ENCODE data around the gene TRA2A.
A peak's percentile ranks its signal among the peaks of the same experiment; 100 is the strongest.
"Not testable (repeated sequence)": the region's sequence is repeated elsewhere in the genome, so short reads cannot be mapped to it uniquely, and the experiment has no call there.

TRA2A gene

GRCh38 chr7:23531794-23532489 is at the start of gene TRA2A:
TRA2A (minus strand) TSS chr7:23531981; CDS start chr7:23531824, 157 bp downstream.
- DNase-seq: peak; percentile 98

- DNase-seq: peak; percentile 86
Observed at GRCh38 chr7:23570592-23571200, 38.9 kb upstream of the TRA2A start.

DNA sequence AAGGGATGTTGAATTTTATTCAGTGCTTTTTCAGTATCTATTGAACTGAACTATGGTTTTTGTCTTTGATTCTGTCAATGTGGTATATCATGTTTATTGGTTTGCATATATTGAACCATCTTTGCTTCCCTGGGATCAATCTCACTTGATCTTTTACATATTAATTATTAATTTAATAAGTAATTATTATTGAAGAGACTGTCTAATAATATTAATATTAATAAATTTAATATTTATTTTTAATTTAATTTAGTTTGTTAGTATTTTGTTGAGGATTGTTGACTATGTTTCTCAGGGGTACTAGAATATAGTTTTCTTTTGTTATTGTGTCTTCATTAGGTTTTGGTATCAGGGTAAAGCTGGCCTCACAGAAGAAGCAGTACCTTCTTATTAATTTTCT is 26.5 kb upstream of the TRA2A start:
- DNase-seq: no peak

DNA sequence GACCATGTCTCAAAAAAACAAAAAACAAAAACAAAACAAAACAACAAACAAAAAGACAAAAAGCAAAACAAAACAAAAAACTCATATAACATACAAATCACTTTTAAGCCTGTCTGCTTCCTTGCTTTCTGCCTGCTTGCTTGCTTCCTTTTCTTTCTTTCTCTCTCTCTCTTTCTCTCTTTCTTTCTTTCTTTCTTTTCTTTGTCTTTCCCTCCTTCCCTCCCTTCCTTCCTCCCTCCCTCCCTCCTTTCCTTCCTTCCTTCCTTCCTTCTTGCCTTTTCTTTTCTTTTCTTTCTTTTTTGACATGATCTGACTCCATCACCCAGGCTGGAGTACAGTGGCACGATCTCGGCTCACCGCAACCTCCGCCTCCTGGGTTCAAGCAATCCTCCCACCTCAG is 15.9 kb upstream of the TRA2A start:
- DNase-seq: no peak

- peak; percentile 95 for DNase-seq
Observed at GRCh38 chr7:23546897-23547572, 15.3 kb upstream of the TRA2A start.

GRCh38 chr7:23545493-23545892 is 13.7 kb upstream of the TRA2A start:
- no peak for DNase-seq

DNA sequence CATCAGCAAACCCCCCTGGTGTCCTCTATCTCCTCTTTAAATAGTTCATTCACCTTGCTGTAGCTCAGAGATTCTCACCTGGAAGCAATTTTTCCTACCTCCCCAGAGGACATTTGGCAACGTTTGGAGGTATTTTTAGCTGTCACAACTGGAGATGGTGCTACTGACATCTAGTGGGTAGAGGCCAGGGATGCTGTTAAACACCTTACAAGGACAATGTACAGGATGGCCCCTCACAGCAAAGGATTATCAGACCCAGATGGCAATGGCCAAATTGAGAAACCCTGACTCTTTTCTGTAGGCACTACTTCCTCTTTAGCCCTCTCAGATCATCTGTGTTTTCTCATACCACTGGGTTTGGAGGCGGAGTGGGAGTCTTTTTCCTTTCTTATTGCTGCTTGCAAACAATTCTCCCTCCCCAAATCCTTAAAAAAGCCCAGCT is 13.2 kb upstream of the TRA2A start:
- DNase-seq: peak; percentile 70

DNA sequence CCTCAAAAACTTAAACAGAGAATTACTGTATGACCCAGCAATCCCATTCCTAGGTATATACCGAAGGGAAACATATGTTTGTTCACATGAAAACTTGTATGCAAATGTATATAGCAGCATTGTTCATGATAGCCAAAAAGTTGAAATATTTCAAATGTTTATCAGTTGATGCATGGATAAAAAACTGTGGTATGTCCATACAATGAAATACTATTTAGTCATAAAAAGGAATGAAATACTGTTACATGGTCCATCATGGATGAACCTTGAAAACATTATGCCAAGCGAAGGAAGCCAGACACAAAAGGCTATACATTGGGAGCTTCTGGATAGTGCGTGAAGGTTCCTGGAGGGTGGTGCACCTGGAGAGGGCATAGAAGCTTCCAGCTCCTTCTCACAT is 11.0 kb upstream of the TRA2A start:
- DNase-seq: no peak

- DNase-seq: no peak
Observed at GRCh38 chr7:23539494-23539907, 7.7 kb upstream of the TRA2A start.

DNA sequence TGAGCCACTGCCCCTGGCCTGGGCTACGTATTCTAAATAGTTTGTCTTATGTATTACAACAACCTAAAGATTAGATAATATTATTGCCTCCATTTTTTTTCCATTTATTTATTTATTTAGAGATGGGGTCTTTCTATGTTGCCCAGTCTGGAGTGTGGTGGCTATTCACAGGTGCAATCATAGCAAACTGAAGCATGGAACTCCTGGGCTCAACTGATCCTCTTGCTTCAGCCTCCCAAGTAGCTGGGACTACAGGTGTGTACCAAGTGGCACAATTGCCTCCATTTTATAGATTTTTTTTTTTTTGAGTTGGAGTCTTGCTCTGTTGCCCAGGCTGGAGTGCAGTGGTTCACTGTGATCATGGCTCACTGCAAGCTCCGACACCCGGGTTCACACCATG is 6.5 kb upstream of the TRA2A start:
- no peak for DNase-seq

DNA sequence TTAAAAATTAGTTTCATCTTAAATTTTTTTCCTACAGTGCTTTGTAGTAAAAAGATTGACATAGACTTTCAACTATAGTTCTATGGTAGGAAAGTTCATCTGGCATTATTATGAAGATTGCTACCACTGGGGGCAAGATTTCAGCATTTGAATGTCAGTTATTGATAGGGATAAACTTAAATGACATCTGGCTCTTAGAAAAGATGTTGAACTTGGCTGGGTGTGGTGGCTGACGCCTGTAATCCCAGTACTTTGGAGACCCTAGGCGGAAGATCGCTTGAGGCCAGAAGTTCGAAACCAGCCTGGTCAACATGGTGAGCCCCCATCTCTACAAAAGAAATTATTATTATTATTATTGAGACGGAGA is 1.4 kb upstream of the TRA2A start:
- peak; percentile 44 for DNase-seq

DNA sequence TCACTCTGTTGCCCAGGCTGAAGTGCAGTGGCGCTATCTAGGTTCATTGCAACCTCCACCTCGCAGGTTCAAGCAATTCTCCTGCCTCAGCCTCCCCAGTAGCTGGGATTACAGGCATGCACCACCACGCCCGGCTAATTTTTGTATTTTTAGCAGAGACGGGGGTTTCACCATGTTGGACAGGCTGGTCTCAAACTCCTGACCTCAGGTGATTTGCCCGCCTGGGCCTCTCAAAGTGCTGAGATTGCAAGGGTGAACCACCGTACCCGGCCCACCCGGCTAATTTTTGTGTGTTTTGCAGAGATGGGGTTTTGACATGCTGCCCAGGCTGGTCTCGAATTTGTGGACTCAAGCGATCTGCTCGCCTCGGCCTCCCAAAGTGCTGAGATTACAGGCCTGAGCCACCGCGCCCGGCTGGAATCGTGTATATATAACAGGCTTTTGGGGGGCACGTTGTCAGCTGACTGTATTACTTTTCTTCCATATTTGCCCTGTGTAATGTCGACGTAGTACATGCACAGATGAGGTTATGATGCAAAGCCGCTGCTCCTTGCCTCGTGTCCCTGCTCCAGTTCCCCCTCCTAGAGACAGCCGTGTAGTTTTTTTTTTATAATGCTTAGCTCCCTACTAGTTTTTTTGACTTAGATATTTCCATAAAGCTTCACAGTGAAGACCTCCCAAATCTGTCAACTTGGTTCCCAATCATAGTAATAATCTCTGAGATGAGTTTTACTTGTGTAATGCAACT is 883 bp upstream of the TRA2A start:
- no peak for DNase-seq

DNA sequence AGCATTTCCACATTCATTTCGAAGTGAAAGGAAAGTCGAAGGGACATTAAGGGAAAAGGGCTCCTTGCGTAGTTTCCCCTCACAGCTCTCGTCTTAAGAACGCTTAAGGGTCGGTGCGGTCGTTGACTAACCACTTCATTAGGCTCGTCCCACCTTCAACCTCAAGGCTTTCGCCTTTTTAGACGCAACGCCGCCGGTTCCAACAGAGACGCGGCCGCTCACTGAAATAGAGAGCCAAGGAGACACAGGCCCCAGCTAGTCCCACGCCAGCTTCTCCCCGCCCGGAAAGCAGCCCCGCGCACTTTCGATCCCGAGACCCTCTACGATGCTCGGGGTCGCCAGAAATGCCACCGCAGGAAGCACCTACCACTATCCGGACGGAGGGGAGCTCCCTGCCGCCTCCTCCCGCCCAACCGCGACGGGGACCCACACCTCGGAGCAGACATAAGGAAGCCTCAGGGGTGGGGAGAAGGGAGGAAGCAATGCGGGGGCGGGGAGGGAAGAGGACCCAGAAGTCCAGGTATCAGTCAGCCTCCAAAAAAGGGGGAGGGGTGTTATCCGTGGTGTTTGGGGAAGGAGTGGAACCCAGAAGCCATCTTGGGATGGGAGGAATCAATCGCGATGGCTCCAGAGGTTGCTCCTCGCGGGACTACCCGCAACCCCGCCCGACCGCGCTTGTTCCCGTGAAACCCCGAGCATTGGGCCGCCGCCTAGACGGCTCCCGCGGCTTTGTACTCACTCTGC is 559 bp downstream of the TRA2A start:
- DNase-seq: peak; percentile 78

- DNase-seq: peak; percentile 67
Observed at GRCh38 chr7:23530405-23530804, 1.4 kb downstream of the TRA2A start.

DNA sequence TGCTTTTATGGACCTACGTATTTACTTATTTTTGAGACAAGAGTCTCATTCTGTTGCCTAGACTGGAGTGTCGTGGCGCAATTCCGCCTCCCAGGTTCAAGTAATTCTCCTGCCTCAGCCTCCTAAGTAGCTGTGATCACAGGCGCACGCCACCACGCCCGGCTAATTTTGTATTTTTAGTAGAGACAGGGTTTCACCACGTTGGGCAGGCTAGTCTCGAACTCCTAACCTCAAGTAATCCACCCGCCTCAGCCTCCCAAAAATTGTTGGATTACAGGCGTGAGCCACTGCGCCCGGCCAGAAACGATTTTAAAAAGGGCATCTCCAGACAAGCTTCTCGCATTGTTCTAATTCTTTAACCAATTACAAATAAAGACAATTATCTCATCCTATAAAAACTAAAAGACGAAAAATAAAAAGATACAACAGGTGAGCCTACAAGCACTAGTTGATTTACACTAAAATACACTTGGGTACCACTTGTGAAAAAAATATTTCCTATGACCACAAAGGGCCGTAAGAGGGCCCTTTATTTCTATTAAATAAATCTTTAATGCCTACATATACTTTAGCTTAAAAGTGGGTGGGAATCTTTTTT is 2.4 kb downstream of the TRA2A start:
- no peak for DNase-seq

GRCh38 chr7:23525611-23526010 is 6.2 kb downstream of the TRA2A start:
- not testable (repeated sequence) for DNase-seq

- DNase-seq: no peak
Observed at GRCh38 chr7:23524473-23524872, 7.3 kb downstream of the TRA2A start.

DNA sequence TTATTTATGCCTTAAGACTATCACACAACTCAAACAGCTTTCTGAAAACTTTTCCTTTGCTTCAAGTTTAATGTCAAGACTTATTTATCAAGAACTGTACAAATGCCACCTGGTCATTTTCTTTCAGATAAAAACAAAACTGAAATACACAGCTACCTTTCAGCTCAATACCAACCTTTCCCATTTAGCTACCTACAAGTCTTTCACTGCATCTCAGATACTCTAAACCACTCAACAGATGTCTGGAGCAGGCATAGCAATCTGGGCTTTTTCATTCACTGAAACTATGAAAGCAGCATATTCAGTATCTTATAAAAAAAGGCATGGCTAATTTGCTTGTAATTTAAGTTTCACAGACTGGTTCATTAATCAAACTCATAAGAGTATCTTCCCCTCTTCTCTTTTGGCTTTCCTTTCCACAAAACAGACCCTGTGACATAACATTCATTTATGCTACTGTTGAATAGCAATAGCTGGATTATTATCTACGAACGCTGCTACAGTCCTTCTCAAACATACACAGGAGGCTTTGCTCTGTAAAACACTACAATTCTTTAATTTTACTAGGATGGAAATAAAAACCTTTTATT is 8.2 kb downstream of the TRA2A start:
- DNase-seq: no peak

- DNase-seq: no peak
Observed at GRCh38 chr7:23520582-23520981, 11.2 kb downstream of the TRA2A start.

GRCh38 chr7:23514755-23515154 is 17.0 kb downstream of the TRA2A start:
- DNase-seq: no peak

DNA sequence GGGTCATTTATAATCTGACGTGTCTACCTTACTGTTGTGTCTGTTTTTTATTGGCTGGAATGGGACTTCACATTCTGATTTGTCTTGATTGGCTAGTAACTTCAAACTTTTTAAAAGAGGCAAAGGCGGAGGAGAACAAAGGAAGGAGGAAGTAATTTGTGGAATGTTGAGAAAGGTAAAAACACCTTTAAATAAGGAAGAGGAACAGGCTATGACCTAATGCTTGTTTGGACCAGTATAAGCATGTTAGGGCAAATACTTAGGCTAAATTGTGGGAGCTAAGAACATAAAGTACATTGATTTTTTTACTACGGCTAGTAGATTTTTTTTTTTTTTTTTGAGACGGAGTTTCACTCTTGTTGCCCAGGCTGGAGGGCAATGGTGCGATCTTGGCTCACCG is 18.0 kb downstream of the TRA2A start:
- DNase-seq: not testable (repeated sequence)

GRCh38 chr7:23494009-23494408 is 37.8 kb downstream of the TRA2A start:
- no peak for DNase-seq

Data from hematopoietic multipotent progenitor cell treated with erythropoietin and hydrocortisone succinate and interleukin-3 and kit ligand, for 4 days (in vitro differentiated cells).